ENCODE measurements around the gene SORCS2. TPM values are rescaled to one million over a fixed set of nuclear protein-coding genes. Genes with fewer than 3 reads are reported as not detected.

The SORCS2 gene
- polyA plus RNA-seq, 3 donors = 0.46 to 0.55 TPM; not detected in 1

- H3K9me3 Mint-ChIP-seq = peaks cover 3 to 10% (median 7%) of the 10 kb centered on the region in 7 donors
- H3K79me2 ChIP-seq (ENCODE audit: insufficient read depth, low read length) = no peaks in the 10 kb centered on the region
- H3K4me1 ChIP-seq (ENCODE audit: control insufficient read depth in 1 of 2, insufficient read depth in 2 of 2, low read length in 2 of 2) = no peaks in the 10 kb centered on the region
- H3K36me3 Mint-ChIP-seq = no peaks in the 10 kb centered on the region
- H3K27ac ChIP-seq (ENCODE audit: low read depth in 1 of 2, low read length in 2 of 2) = no peak overlapping the region
- no peak overlapping the region for H3K4me2 ChIP-seq (replicated peaks; ENCODE audit: extremely low read depth, low read length, poor library complexity, severe bottlenecking)
- peaks cover 2 to 3% (median 2%) of the 10 kb centered on the region in 3 donors for H3K27me3 Mint-ChIP-seq (ENCODE audit: low read depth in 3 of 3)
- H2AFZ ChIP-seq (ENCODE audit: insufficient read depth, low read depth, low read length, poor library complexity, severe bottlenecking) = no peak overlapping the region
- intact Hi-C loops (cut with micrococcal nuclease) = no loop called here
- H4K20me1 ChIP-seq (ENCODE audit: insufficient read depth, low read length) = no peaks in the 10 kb centered on the region
- no peak overlapping the region for H3K4me3 ChIP-seq (replicated peaks in 1 of 3; ENCODE audit: low read depth in 2 of 3, low read length in 3 of 3)
- no peak for DNase-seq
- no peak overlapping the region for H3K9ac ChIP-seq (ENCODE audit: insufficient read depth, low read length, poor library complexity, severe bottlenecking)
- peak overlapping the region in 1 of 7 donors; percentile 54 for H3K27ac Mint-ChIP-seq
- no peaks in the 10 kb centered on the region for H3K4me1 Mint-ChIP-seq
- TF ChIP-seq CTCF (IDR thresholded peaks at IDR 0.05) = no peak
- H3K4me3 Mint-ChIP-seq = no peak overlapping the region
- H3K36me3 ChIP-seq (replicated peaks in 1 of 2; ENCODE audit: control insufficient read depth in 1 of 2, insufficient read depth in 2 of 2, low read length in 2 of 2) = no peaks in the 10 kb centered on the region
- peaks cover 4 to 7% of the 10 kb centered on the region in 2 donors for H3K9me3 ChIP-seq (replicated peaks in 1 of 2; ENCODE audit: control insufficient read depth in 1 of 2, insufficient read depth in 1 of 2, low read length in 2 of 2)
- WGBS (ENCODE audit: insufficient coverage) = no CpG with 5 or more reads among the region's 9 CpGs
- H3K27me3 ChIP-seq (ENCODE audit: control insufficient read depth in 2 of 2, insufficient read depth in 2 of 2, low read length in 2 of 2) = no peaks in the 10 kb centered on the region
Measured at GRCh38 chr4:7422898-7423180, 230.5 kb downstream of the SORCS2 start.

GRCh38 chr4:7423391-7423790, 231.1 kb downstream of the SORCS2 start:
- Histone ChIP-seq H3K4me2 (replicated peaks; ENCODE audit: extremely low read depth, low read length, poor library complexity, severe bottlenecking) (no peak overlapping the region), H3K36me3 (replicated peaks in 1 of 2; ENCODE audit: control insufficient read depth in 1 of 2, insufficient read depth in 2 of 2, low read length in 2 of 2) (no peaks in the 10 kb centered on the region), H4K20me1 (ENCODE audit: insufficient read depth, low read length) (no peaks in the 10 kb centered on the region), H3K79me2 (ENCODE audit: insufficient read depth, low read length) (no peaks in the 10 kb centered on the region), H3K27ac (ENCODE audit: low read depth in 1 of 2, low read length in 2 of 2) (no peak overlapping the region), H3K4me3 (replicated peaks in 1 of 3; ENCODE audit: low read depth in 2 of 3, low read length in 3 of 3) (no peak overlapping the region), H3K27me3 (ENCODE audit: control insufficient read depth in 2 of 2, insufficient read depth in 2 of 2, low read length in 2 of 2) (no peaks in the 10 kb centered on the region), H2AFZ (ENCODE audit: insufficient read depth, low read depth, low read length, poor library complexity, severe bottlenecking) (no peak overlapping the region), H3K4me1 (ENCODE audit: control insufficient read depth in 1 of 2, insufficient read depth in 2 of 2, low read length in 2 of 2) (no peaks in the 10 kb centered on the region), H3K9me3 (replicated peaks in 1 of 2; ENCODE audit: control insufficient read depth in 1 of 2, insufficient read depth in 1 of 2, low read length in 2 of 2) (peaks cover 4% of the 10 kb centered on the region in 2 donors), H3K9ac (ENCODE audit: insufficient read depth, low read length, poor library complexity, severe bottlenecking) (no peak overlapping the region)
- no peaks in the 10 kb centered on the region for H3K36me3 Mint-ChIP-seq
- H3K27ac Mint-ChIP-seq = no peak overlapping the region
- peaks cover under 1 to 4% (median 3%) of the 10 kb centered on the region in 7 donors for H3K9me3 Mint-ChIP-seq
- 75% methylated on average over 2 of the region's 5 CpGs for WGBS (ENCODE audit: insufficient coverage)
- intact Hi-C loops (cut with micrococcal nuclease) = no loop called here
- no peaks in the 10 kb centered on the region for H3K4me1 Mint-ChIP-seq
- no peak overlapping the region for H3K4me3 Mint-ChIP-seq
- DNase-seq = no peak
- no peak for TF ChIP-seq CTCF (IDR thresholded peaks at IDR 0.05)
- H3K27me3 Mint-ChIP-seq (ENCODE audit: low read depth in 3 of 3) = peaks cover 2 to 3% (median 3%) of the 10 kb centered on the region in 3 donors

All from CD14-positive monocyte (primary cell).